ENCODE measurements around the gene CD109. TPM values are rescaled to one million over a fixed set of nuclear protein-coding genes. Genes with fewer than 3 reads are reported as not detected.
A peak's percentile ranks its signal among the peaks of the same experiment; 100 is the strongest.
"Not testable (repeated sequence)": the region's sequence is repeated elsewhere in the genome, so short reads cannot be mapped to it uniquely, and the experiment has no call there.

CD109 gene
- total RNA-seq, 4 donors from 2014 or later: 1.3 to 3.8 (median 2.8) TPM

- no peaks in the 10 kb centered on the region for H3K4me1 ChIP-seq
- H3K27ac ChIP-seq: no peak overlapping the region
- in situ Hi-C loops (cut with MboI; ENCODE audit: low sequenced_read_pairs in 4 of 4): no loop called here
- DNase-seq (no peak), ATAC-seq (no peak)
- TF ChIP-seq, protein P1, sequence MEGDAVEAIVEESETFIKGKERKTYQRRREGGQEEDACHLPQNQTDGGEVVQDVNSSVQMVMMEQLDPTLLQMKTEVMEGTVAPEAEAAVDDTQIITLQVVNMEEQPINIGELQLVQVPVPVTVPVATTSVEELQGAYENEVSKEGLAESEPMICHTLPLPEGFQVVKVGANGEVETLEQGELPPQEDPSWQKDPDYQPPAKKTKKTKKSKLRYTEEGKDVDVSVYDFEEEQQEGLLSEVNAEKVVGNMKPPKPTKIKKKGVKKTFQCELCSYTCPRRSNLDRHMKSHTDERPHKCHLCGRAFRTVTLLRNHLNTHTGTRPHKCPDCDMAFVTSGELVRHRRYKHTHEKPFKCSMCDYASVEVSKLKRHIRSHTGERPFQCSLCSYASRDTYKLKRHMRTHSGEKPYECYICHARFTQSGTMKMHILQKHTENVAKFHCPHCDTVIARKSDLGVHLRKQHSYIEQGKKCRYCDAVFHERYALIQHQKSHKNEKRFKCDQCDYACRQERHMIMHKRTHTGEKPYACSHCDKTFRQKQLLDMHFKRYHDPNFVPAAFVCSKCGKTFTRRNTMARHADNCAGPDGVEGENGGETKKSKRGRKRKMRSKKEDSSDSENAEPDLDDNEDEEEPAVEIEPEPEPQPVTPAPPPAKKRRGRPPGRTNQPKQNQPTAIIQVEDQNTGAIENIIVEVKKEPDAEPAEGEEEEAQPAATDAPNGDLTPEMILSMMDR (IDR thresholded peaks at IDR 0.05 in 4 of 5, conservative IDR thresholded peaks at IDR 0.05 in 1 of 5): no peak
- no peak for TF ChIP-seq POLR2A (IDR thresholded peaks at IDR 0.05)
- no peaks in the 10 kb centered on the region for H3K36me3 ChIP-seq
- intact Hi-C loops (cut with DNase I; ENCODE audit: low total_unique reads): no loop called here
- H3K9me3 ChIP-seq: no peaks in the 10 kb centered on the region
- H3K27me3 ChIP-seq: no peaks in the 10 kb centered on the region
- no peak overlapping the region for H3K4me3 ChIP-seq
Observed at GRCh38 chr6:73722318-73723060, 26.5 kb downstream of the CD109 start.

DNA sequence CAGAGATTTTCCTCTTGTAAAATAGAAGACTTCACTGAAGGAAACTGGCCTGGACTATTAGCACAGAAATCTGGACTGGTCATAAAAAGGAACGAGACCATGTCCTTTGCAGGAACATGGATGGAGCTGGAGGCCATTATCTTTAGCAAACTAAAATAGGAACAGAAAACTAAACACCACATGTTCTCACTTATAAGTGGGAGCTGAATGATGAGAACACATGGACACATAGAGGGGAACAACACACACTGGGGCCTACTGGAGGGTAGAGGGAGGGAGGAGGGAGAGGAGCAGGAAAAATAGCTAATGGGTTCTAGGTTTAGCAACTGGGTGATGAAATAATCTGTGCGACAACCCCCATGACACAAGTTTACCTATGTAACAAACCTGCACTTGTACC, 27.5 kb downstream of the CD109 start:
- not testable (repeated sequence) for ATAC-seq

GRCh38 chr6:73724389-73724788, 28.4 kb downstream of the CD109 start:
- H3K36me3 ChIP-seq: no peaks in the 10 kb centered on the region
- H3K4me3 ChIP-seq: no peak overlapping the region
- no peaks in the 10 kb centered on the region for H3K9me3 ChIP-seq
- ATAC-seq: no peak
- TF ChIP-seq POLR2A (IDR thresholded peaks at IDR 0.05): no peak
- TF ChIP-seq, protein P1 (IDR thresholded peaks at IDR 0.05 in 4 of 5, conservative IDR thresholded peaks at IDR 0.05 in 1 of 5): no peak
- in situ Hi-C loops (cut with MboI; ENCODE audit: low sequenced_read_pairs in 4 of 4): no loop called here
- H3K4me1 ChIP-seq: no peaks in the 10 kb centered on the region
- H3K27me3 ChIP-seq: no peaks in the 10 kb centered on the region
- no peak overlapping the region for H3K27ac ChIP-seq
- intact Hi-C loops (cut with DNase I; ENCODE audit: low total_unique reads): no loop called here
- no peak for DNase-seq

More for the DNA sequence above, 27.5 kb downstream of the CD109 start:
- intact Hi-C loops (cut with DNase I; ENCODE audit: low total_unique reads); H3K4me1 ChIP-seq; H3K27me3 ChIP-seq; H3K4me3 ChIP-seq; H3K27ac ChIP-seq; in situ Hi-C loops (cut with MboI; ENCODE audit: low sequenced_read_pairs in 4 of 4); H3K36me3 ChIP-seq; DNase-seq; H3K9me3 ChIP-seq: not testable (repeated sequence)

- in situ Hi-C loops (cut with MboI; ENCODE audit: low sequenced_read_pairs in 4 of 4): loop anchor here in 1 of 4 donors (25.0 kb wide), 1 partner anchor 1487 kb away; the partner anchor contains the start of gene COL12A1
- H3K27ac ChIP-seq; H3K4me1 ChIP-seq; intact Hi-C loops (cut with DNase I; ENCODE audit: low total_unique reads); H3K4me3 ChIP-seq; DNase-seq; H3K27me3 ChIP-seq; H3K36me3 ChIP-seq; H3K9me3 ChIP-seq: not testable (repeated sequence)
- peak in 1 of 2 donors; percentile 39 for ATAC-seq
Observed at GRCh38 chr6:73725192-73725591, 29.2 kb downstream of the CD109 start.

DNA sequence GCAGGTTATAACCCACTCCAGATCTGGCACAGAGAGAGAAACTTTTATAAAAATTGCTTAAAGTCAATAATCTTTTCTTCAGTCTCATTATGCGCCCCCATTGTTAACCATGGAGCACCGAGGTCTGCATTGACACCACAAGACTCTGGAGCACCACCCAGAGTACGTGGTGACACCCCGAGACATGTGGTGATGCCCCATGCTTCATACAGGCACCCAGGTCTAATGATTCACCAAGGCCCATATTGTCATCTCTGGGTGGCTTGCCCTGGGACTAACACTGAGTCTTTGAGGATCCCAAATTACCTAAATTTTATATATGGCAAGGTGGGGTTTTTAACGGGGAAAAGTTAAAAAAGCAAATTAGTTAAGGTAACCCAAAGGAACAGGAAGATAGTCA, 31.1 kb downstream of the CD109 start:
- intact Hi-C loops (cut with DNase I; ENCODE audit: low total_unique reads): no loop called here

More for the DNA sequence above, 31.1 kb downstream of the CD109 start:
- no peaks in the 10 kb centered on the region for H3K4me1 ChIP-seq
- in situ Hi-C loops (cut with MboI; ENCODE audit: low sequenced_read_pairs in 4 of 4): loop anchor here in 1 of 4 donors (25.0 kb wide), 1 partner anchor 1485 kb away; the partner anchor contains the start of gene COL12A1
- no peak for ATAC-seq
- no peak for TF ChIP-seq POLR2A (IDR thresholded peaks at IDR 0.05)
- TF ChIP-seq, protein P1 (IDR thresholded peaks at IDR 0.05 in 4 of 5, conservative IDR thresholded peaks at IDR 0.05 in 1 of 5): no peak
- no peaks in the 10 kb centered on the region for H3K36me3 ChIP-seq
- no peak for DNase-seq
- H3K9me3 ChIP-seq: no peaks in the 10 kb centered on the region
- no peaks in the 10 kb centered on the region for H3K27me3 ChIP-seq
- H3K27ac ChIP-seq: no peak overlapping the region
- no peak overlapping the region for H3K4me3 ChIP-seq

Measured in gastrocnemius medialis (tissue), 4 donors.